GM18907 (cell line): ENCODE measurements around the gene TGM3.

Experiments
- ATAC-seq: cut with Tn5 transposase; IDR thresholded peaks from one replicate; pipeline ENCODE4 v1.9.1; 2021; ENCODE audit warnings: mild to moderate bottlenecking, moderate library complexity; ENCODE audit not compliant: unreplicated experiment

TGM3 gene

GRCh38 chr20:2283706-2284423, 11.9 kb upstream of the TGM3 start:
- no peak for ATAC-seq

GRCh38 chr20:2285193-2285592, 10.6 kb upstream of the TGM3 start:
- no peak for ATAC-seq

GRCh38 chr20:2285613-2286012, 10.2 kb upstream of the TGM3 start:
- ATAC-seq = no peak

GRCh38 chr20:2287504-2287903, 8.3 kb upstream of the TGM3 start:
- ATAC-seq = no peak

- no peak for ATAC-seq
Observed at GRCh38 chr20:2289475-2289874, 6.3 kb upstream of the TGM3 start.

- ATAC-seq = no peak
Observed at GRCh38 chr20:2290486-2290885, 5.3 kb upstream of the TGM3 start.

GRCh38 chr20:2292416-2293110, 3.2 kb upstream of the TGM3 start:
- no peak for ATAC-seq

GRCh38 chr20:2293486-2293885, 2.3 kb upstream of the TGM3 start:
- ATAC-seq = no peak

- ATAC-seq = no peak
Observed at GRCh38 chr20:2293971-2294370, 1.8 kb upstream of the TGM3 start.

GRCh38 chr20:2295286-2295685, 515 bp upstream of the TGM3 start:
- ATAC-seq = no peak

- no peak for ATAC-seq
Observed at GRCh38 chr20:2296524-2297356, 939 bp downstream of the TGM3 start.

- ATAC-seq = no peak
Observed at GRCh38 chr20:2297357-2297728, 1.5 kb downstream of the TGM3 start.

- ATAC-seq = no peak
Observed at GRCh38 chr20:2298116-2298515, 2.3 kb downstream of the TGM3 start.

GRCh38 chr20:2298701-2299100, 2.9 kb downstream of the TGM3 start:
- ATAC-seq = no peak

GRCh38 chr20:2299301-2299700, 3.5 kb downstream of the TGM3 start:
- ATAC-seq = no peak

GRCh38 chr20:2300002-2300401, 4.2 kb downstream of the TGM3 start:
- no peak for ATAC-seq

GRCh38 chr20:2300420-2300819, 4.6 kb downstream of the TGM3 start:
- no peak for ATAC-seq

- ATAC-seq = no peak
Observed at GRCh38 chr20:2301164-2301622, 5.4 kb downstream of the TGM3 start.

GRCh38 chr20:2302384-2303060, 6.7 kb downstream of the TGM3 start:
- ATAC-seq = no peak

- ATAC-seq = no peak
Observed at GRCh38 chr20:2303673-2304072, 7.9 kb downstream of the TGM3 start.

GRCh38 chr20:2304180-2304579, 8.4 kb downstream of the TGM3 start:
- no peak for ATAC-seq
